Midbrain (tissue), 1 donor: ENCODE results near the gene LYPD6.
"Not testable (repeated sequence)": the region's sequence is repeated elsewhere in the genome, so short reads cannot be mapped to it uniquely, and the experiment has no call there.

Experiments used
- DNase-seq: peaks from one replicate; lab custom pipeline; 2025; lab: John Stamatoyannopoulos, UW

Gene LYPD6

GRCh38 chr2:149451417-149452165 lies 121.2 kb downstream of the LYPD6 start:
- DNase-seq: no peak

GRCh38 chr2:149456285-149456684 lies 125.9 kb downstream of the LYPD6 start:
- no peak for DNase-seq

- no peak for DNase-seq
These were observed 128.1 kb downstream of the LYPD6 start for GRCh38 chr2:149458502-149458901.

- no peak for DNase-seq
These were observed 133.1 kb downstream of the LYPD6 start for GRCh38 chr2:149463328-149464002.

- DNase-seq: no peak
These were observed 134.0 kb downstream of the LYPD6 start for GRCh38 chr2:149464396-149464795.

GRCh38 chr2:149465873-149466272 lies 135.5 kb downstream of the LYPD6 start:
- no peak for DNase-seq

- no peak for DNase-seq
These were observed 136.2 kb downstream of the LYPD6 start for GRCh38 chr2:149466635-149467034.

- DNase-seq: no peak
These were observed 137.0 kb downstream of the LYPD6 start for GRCh38 chr2:149467436-149467835.

GRCh38 chr2:149468636-149469035 lies 138.2 kb downstream of the LYPD6 start:
- no peak for DNase-seq

- DNase-seq: no peak
These were observed 139.7 kb downstream of the LYPD6 start for GRCh38 chr2:149470046-149470445.

GRCh38 chr2:149472413-149472812 lies 142.0 kb downstream of the LYPD6 start:
- DNase-seq: no peak

- DNase-seq: no peak
These were observed 142.7 kb downstream of the LYPD6 start for GRCh38 chr2:149473068-149473467.

GRCh38 chr2:149473521-149473920 lies 143.1 kb downstream of the LYPD6 start:
- DNase-seq: no peak

- no peak for DNase-seq
These were observed 152.7 kb downstream of the LYPD6 start for GRCh38 chr2:149483004-149483605.

GRCh38 chr2:149486664-149487063 lies 156.3 kb downstream of the LYPD6 start:
- no peak for DNase-seq

- no peak for DNase-seq
These were observed 156.8 kb downstream of the LYPD6 start for GRCh38 chr2:149487189-149487588.

GRCh38 chr2:149488706-149489440 lies 158.5 kb downstream of the LYPD6 start:
- DNase-seq: peak; percentile 47

GRCh38 chr2:149489452-149489851 lies 159.1 kb downstream of the LYPD6 start:
- DNase-seq: no peak

GRCh38 chr2:149490296-149490695 lies 159.9 kb downstream of the LYPD6 start:
- DNase-seq: peak; percentile 62

GRCh38 chr2:149492923-149493322 lies 162.5 kb downstream of the LYPD6 start:
- DNase-seq: no peak

GRCh38 chr2:149499204-149499603 lies 168.8 kb downstream of the LYPD6 start:
- DNase-seq: not testable (repeated sequence)

GRCh38 chr2:149506808-149507207 lies 176.4 kb downstream of the LYPD6 start:
- not testable (repeated sequence) for DNase-seq
